ENCODE measurements around the gene SLU7. TPM values are rescaled to one million over a fixed set of nuclear protein-coding genes. Genes with fewer than 3 reads are reported as not detected.

The SLU7 gene
- total RNA-seq, 2 experiments from 2014 or later = 99.9 to 106 TPM

GRCh38 chr5:160427607-160428006 lies 8.7 kb upstream of the SLU7 start:
- ATAC-seq (ENCODE audit: poor library complexity) = no peak
- Mint-ChIP-seq H3K4me1 (ENCODE audit: low read depth) (peaks cover 32% of the 10 kb centered on the region), H3K36me3 (ENCODE audit: low read depth) (peaks cover 8% of the 10 kb centered on the region), H3K9me3 (no peaks in the 10 kb centered on the region), H3K4me3 (no peak overlapping the region), H3K27me3 (no peaks in the 10 kb centered on the region), H3K27ac (no peak overlapping the region)
- Histone ChIP-seq H3K4me3 (ENCODE audit: low read length) (no peak overlapping the region), H3K36me3 (ENCODE audit: insufficient read depth, low read length) (no peaks in the 10 kb centered on the region), H3K27ac (ENCODE audit: low read depth in 1 of 2, low read length in 2 of 2) (no peak overlapping the region), H3K9me3 (ENCODE audit: control insufficient read depth in 1 of 2, insufficient read depth in 1 of 2, low read length in 2 of 2) (no peaks in the 10 kb centered on the region), H3K27me3 (ENCODE audit: control insufficient read depth in 1 of 2, insufficient read depth in 2 of 2, low read length in 2 of 2) (no peaks in the 10 kb centered on the region), H3K4me1 (ENCODE audit: insufficient read depth, low read length) (peaks cover 8% of the 10 kb centered on the region)
- POLR2A ChIA-PET = no interaction called here
- intact Hi-C loops (cut with DNase I, micrococcal nuclease) = no loop called here
- CTCF ChIA-PET = interaction anchor here (5.1 kb wide), 1 partner anchor 11 kb away, joined by 32 read pairs; no protein-coding TSS in a partner anchor
- no peak for DNase-seq
- TF ChIP-seq, protein P1, sequence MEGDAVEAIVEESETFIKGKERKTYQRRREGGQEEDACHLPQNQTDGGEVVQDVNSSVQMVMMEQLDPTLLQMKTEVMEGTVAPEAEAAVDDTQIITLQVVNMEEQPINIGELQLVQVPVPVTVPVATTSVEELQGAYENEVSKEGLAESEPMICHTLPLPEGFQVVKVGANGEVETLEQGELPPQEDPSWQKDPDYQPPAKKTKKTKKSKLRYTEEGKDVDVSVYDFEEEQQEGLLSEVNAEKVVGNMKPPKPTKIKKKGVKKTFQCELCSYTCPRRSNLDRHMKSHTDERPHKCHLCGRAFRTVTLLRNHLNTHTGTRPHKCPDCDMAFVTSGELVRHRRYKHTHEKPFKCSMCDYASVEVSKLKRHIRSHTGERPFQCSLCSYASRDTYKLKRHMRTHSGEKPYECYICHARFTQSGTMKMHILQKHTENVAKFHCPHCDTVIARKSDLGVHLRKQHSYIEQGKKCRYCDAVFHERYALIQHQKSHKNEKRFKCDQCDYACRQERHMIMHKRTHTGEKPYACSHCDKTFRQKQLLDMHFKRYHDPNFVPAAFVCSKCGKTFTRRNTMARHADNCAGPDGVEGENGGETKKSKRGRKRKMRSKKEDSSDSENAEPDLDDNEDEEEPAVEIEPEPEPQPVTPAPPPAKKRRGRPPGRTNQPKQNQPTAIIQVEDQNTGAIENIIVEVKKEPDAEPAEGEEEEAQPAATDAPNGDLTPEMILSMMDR (IDR thresholded peaks at IDR 0.05) = no peak

GRCh38 chr5:160423099-160423498 lies 4.2 kb upstream of the SLU7 start:
- no peak for DNase-seq
- intact Hi-C loops (cut with DNase I, micrococcal nuclease) = loop anchor here (5.0 kb wide), 3 partner anchors 44 to 301 kb away; no protein-coding TSS in a partner anchor
- no peak overlapping the region for H3K27ac ChIP-seq (ENCODE audit: low read depth in 1 of 2, low read length in 2 of 2)
- H3K36me3 Mint-ChIP-seq (ENCODE audit: low read depth) = peaks cover 14% of the 10 kb centered on the region
- no peaks in the 10 kb centered on the region for H3K27me3 ChIP-seq (ENCODE audit: control insufficient read depth in 1 of 2, insufficient read depth in 2 of 2, low read length in 2 of 2)
- H3K4me3 Mint-ChIP-seq = peak overlapping the region; percentile 95
- H3K4me1 Mint-ChIP-seq (ENCODE audit: low read depth) = peaks cover 76% of the 10 kb centered on the region
- H3K9me3 Mint-ChIP-seq = no peaks in the 10 kb centered on the region
- TF ChIP-seq, protein P1 (IDR thresholded peaks at IDR 0.05) = no peak
- peaks cover 21% of the 10 kb centered on the region for H3K4me1 ChIP-seq (ENCODE audit: insufficient read depth, low read length)
- H3K36me3 ChIP-seq (ENCODE audit: insufficient read depth, low read length) = no peaks in the 10 kb centered on the region
- H3K9me3 ChIP-seq (ENCODE audit: control insufficient read depth in 1 of 2, insufficient read depth in 1 of 2, low read length in 2 of 2) = no peaks in the 10 kb centered on the region
- H3K4me3 ChIP-seq (ENCODE audit: low read length) = peak overlapping the region; percentile 77
- ChIA-PET CTCF (interaction anchor here (1.4 to 8.2 kb wide), 3 partner anchors 16 to 85 kb away, joined by 5 to 114 read pairs (median 5); no protein-coding TSS in a partner anchor), POLR2A (interaction anchor here (2.9 to 4.2 kb wide), 2 partner anchors 15 to 44 kb away, joined by 20 to 24 read pairs; no protein-coding TSS in a partner anchor)
- H3K27me3 Mint-ChIP-seq = no peaks in the 10 kb centered on the region
- peak overlapping the region; percentile 88 for H3K27ac Mint-ChIP-seq
- no peak for ATAC-seq (ENCODE audit: poor library complexity)

DNA sequence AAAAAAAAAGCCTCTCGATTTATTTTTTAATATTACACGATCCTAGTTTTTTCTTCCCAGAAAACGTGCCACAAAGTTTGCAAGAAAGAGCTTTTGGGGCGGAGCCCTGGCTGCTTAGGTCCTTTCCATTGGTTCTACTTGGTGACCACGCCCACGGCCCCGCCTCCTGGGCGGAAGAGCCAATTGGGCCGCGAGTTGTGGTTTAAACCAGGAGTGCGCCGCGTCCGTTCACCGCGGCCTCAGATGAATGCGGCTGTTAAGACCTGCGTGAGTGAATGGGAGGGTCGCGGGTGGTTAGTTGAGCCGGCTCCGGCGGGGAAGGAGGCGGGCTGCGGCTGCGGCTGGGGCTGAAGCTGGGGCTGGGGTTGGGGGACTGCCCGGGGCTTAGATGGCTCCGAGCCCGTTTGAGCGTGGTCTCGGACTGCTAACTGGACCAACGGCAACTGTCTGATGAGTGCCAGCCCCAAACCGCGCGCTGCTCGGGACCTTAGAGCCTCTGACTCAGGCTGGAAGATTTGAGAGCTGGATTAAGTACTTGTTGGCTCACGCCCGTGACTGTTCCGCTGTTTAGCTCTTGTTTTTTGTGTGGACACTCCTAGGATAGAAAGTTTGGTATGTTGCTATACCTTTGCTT lies 2.9 kb upstream of the SLU7 start, which contains the start of gene PTTG1:
Gene PTTG1, plus strand, starts transcription at position 231 of the 634 bp plus-strand sequence. CDS start 458 bp downstream, outside the sequence.
- peak within 1 kb of the TSS; percentile 77 for H3K4me3 ChIP-seq (ENCODE audit: low read length)
- POLR2A ChIA-PET = interaction anchor here (0.6 to 4.2 kb wide), 6 partner anchors 17 to 1978 kb away, joined by 3 to 24 read pairs (median 4); no protein-coding TSS in a partner anchor
- CTCF ChIA-PET = interaction anchor here (1.1 to 8.2 kb wide), 4 partner anchors 10 to 1265 kb away, joined by 3 to 114 read pairs (median 4); no protein-coding TSS in a partner anchor
- intact Hi-C loops (cut with DNase I, micrococcal nuclease) = loop anchor here (5.0 kb wide), 3 partner anchors 46 to 299 kb away; no protein-coding TSS in a partner anchor
- Mint-ChIP-seq H3K27me3 (no peaks in the 10 kb centered on the region), H3K9me3 (no peaks in the 10 kb centered on the region), H3K4me3 (peak within 1 kb of the TSS; percentile 95), H3K36me3 (ENCODE audit: low read depth) (peaks cover 20% of the 10 kb centered on the region), H3K4me1 (ENCODE audit: low read depth) (peaks cover 86% of the 10 kb centered on the region), H3K27ac (peak within 1 kb of the TSS; percentile 88)
- peak; percentile 81 to 97 (median 88) for DNase-seq
- H3K36me3 ChIP-seq (ENCODE audit: insufficient read depth, low read length) = peaks cover 3% of the 10 kb centered on the region
- H3K27me3 ChIP-seq (ENCODE audit: control insufficient read depth in 1 of 2, insufficient read depth in 2 of 2, low read length in 2 of 2) = no peaks in the 10 kb centered on the region
- TF ChIP-seq, protein P1 (IDR thresholded peaks at IDR 0.05) = no peak
- ATAC-seq (ENCODE audit: poor library complexity) = peak; percentile 71
- no peaks in the 10 kb centered on the region for H3K9me3 ChIP-seq (ENCODE audit: control insufficient read depth in 1 of 2, insufficient read depth in 1 of 2, low read length in 2 of 2)
- peaks cover 30% of the 10 kb centered on the region for H3K4me1 ChIP-seq (ENCODE audit: insufficient read depth, low read length)
- peak within 1 kb of the TSS; percentile 24 to 37 for H3K27ac ChIP-seq (ENCODE audit: low read depth in 1 of 2, low read length in 2 of 2)

Measured in CD4-positive, alpha-beta T cell (primary cell).